Lower lobe of right lung (tissue), 2 donors: ENCODE data around the gene HLA-DRB1. TPM values are rescaled to one million over a fixed set of nuclear protein-coding genes. Genes with fewer than 3 reads are reported as not detected.
"Not testable (repeated sequence)": the region's sequence is repeated elsewhere in the genome, so short reads cannot be mapped to it uniquely, and the experiment has no call there.

ENCODE experiments used
- ATAC-seq, 2 donors: fragments of 200-7000 bp; cut with Tn5 transposase; one replicate each; pipeline ENCODE4 v1.9.1; 2020 to 2022; ENCODE audit warnings: mild to moderate bottlenecking in 2 of 2, moderate library complexity in 2 of 2
- DNase-seq: peaks from one replicate; pipeline ENCODE4 v3.0.0-alpha.2; 2020
- H3K27ac ChIP-seq: fragments of 200-600 bp; one replicate; pipeline ENCODE4 v1.8.0; 2022
- H3K27me3 ChIP-seq: fragments of 200-600 bp; one replicate; pipeline ENCODE4 v1.8.0; 2022; ENCODE audit warnings: low read depth
- H3K36me3 ChIP-seq: fragments of 200-600 bp; one replicate; pipeline ENCODE4 v1.8.0; 2022; ENCODE audit warnings: mild to moderate bottlenecking
- H3K4me1 ChIP-seq: fragments of 200-600 bp; one replicate; pipeline ENCODE4 v1.8.0; 2022
- H3K4me3 ChIP-seq: fragments of 200-600 bp; one replicate; pipeline ENCODE4 v1.8.0; 2022; ENCODE audit warnings: mild to moderate bottlenecking
- H3K9me3 ChIP-seq: fragments of 200-600 bp; one replicate; pipeline ENCODE4 v1.8.0; 2022
- intact Hi-C: fragments of 100-400 bp; cut with DNase I; formaldehyde crosslinking; loops from one replicate; pipeline ENCODE4 v1.11.0; 2022
- total RNA-seq: library from RNA; stranded (reverse); fragmentation: NEBNext Ultra II Directional; extraction: Animal tissue kit (Norgen Biotek cat#: 25700); gene quantifications from one replicate; pipeline ENCODE4 v1.2.1, GENCODE V29; 2021
- TF ChIP-seq, protein P1 (sequence below): fragments of 200-600 bp; IDR thresholded peaks from one replicate; pipeline ENCODE4 v1.8.0; 2022; ENCODE audit warnings: antibody characterized with exemption, mild to moderate bottlenecking
- donor health status: DM: no; HTN: yes; CAD: no; lungs with severe emphysema.

The HLA-DRB1 gene
- total RNA-seq, 1 donor from 2014 or later, result 480 TPM

DNA sequence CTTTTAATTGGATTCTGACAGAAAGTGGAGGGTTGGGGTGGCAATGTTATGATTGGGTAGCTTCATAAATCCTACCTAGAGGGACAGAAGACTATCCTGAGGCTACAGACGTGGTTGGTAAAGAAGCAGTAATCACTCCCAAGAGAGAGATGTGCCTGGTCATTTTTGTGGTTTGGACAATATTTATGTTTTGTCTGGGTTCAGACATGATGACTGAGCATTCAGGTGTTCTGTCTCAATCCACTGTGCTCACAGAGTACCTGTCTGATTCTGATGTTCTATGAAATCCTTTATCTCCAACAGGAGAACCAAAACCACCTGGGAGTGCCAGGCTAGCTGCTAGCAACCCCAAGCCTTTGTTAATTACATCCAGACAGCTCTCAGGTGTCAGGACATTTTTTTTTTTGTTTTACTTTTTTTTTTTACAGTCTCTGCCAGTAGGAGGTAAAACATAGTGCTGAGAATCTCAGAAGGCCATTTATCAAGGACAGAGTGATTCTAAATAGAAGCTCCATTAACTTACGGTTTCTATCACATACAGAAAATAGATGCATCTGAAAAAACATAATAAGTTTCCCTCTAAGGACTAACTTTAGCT, 46.0 kb upstream of the HLA-DRB1 start:
- TF ChIP-seq, protein P1, sequence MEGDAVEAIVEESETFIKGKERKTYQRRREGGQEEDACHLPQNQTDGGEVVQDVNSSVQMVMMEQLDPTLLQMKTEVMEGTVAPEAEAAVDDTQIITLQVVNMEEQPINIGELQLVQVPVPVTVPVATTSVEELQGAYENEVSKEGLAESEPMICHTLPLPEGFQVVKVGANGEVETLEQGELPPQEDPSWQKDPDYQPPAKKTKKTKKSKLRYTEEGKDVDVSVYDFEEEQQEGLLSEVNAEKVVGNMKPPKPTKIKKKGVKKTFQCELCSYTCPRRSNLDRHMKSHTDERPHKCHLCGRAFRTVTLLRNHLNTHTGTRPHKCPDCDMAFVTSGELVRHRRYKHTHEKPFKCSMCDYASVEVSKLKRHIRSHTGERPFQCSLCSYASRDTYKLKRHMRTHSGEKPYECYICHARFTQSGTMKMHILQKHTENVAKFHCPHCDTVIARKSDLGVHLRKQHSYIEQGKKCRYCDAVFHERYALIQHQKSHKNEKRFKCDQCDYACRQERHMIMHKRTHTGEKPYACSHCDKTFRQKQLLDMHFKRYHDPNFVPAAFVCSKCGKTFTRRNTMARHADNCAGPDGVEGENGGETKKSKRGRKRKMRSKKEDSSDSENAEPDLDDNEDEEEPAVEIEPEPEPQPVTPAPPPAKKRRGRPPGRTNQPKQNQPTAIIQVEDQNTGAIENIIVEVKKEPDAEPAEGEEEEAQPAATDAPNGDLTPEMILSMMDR, result no peak
- no peak for ATAC-seq
- intact Hi-C loops, result no loop called here

DNA sequence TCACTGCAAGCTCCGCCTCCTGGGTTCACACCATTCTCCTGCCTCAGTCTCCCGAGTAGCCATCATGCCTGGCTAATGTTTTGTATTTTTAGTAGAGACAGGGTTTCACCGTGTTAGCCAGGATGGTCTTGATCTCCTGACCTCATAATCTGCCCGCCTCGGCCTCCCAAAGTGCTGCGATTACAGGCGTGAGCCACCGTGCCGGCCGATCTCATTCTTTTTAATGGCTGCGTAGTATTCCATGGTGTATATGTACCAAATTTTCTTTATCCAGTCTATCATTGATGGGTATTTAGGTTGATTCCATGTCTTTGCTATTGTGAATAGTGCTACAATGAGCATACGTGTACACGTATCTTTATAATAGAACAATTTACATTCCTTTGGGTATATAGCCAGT, 40.1 kb upstream of the HLA-DRB1 start:
- ATAC-seq, intact Hi-C loops, DNase-seq, H3K4me3 ChIP-seq, H3K9me3 ChIP-seq, H3K36me3 ChIP-seq, H3K27ac ChIP-seq, H3K27me3 ChIP-seq, H3K4me1 ChIP-seq: not testable (repeated sequence)

More for the DNA sequence above, 46.0 kb upstream of the HLA-DRB1 start:
- no peak overlapping the region for H3K4me3 ChIP-seq
- H3K36me3 ChIP-seq, result no peaks in the 10 kb centered on the region
- no peaks in the 10 kb centered on the region for H3K27me3 ChIP-seq
- no peaks in the 10 kb centered on the region for H3K4me1 ChIP-seq
- H3K27ac ChIP-seq, result no peak overlapping the region
- DNase-seq, result no peak
- H3K9me3 ChIP-seq, result no peaks in the 10 kb centered on the region

DNA sequence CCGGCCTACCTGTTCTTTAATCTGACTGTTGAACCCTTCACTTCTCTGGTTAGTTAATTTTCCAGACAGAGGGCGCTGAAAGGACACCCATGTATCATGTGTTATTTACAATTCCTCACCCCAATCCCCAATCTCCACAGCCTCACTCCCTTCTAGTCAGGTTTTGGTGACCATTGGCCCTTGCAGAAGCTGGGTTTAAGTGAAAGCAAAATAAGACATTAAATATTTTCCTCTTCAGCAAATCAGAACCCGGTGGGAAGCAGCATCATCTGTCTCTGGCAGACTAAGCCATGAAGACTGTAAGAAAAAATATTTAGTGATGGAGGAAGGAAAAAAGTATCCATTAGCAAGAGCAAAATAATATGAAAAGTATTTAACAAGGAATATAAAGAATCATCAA, 38.2 kb upstream of the HLA-DRB1 start:
- DNase-seq (peak; percentile 55), ATAC-seq (peak; percentile 78 to 86)
- H3K27ac ChIP-seq, result peak overlapping the region; percentile 79
- H3K27me3 ChIP-seq, result no peaks in the 10 kb centered on the region
- H3K36me3 ChIP-seq, result no peaks in the 10 kb centered on the region
- no peaks in the 10 kb centered on the region for H3K9me3 ChIP-seq
- intact Hi-C loops, result no loop called here
- H3K4me1 ChIP-seq, result peaks cover 8% of the 10 kb centered on the region
- TF ChIP-seq, protein P1, result no peak
- no peak overlapping the region for H3K4me3 ChIP-seq

DNA sequence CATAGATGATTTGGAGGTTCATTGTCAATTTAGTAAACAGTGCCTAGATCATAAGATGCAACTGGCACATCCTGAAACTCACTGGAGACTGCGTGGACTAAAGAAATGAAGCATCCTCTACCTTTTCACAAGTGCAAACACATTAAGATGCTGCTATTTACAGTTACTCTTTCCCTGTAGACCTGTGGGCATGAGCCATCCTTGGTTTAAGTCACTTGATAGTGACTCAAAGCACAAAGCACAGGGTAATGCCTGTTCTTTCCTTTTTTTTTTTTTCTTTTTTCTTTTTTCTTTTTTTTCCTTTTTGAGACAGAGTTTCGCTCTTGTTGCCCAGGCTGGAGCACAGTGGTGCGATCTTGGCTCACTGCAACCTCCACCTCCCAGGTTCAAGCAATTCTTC, 37.6 kb upstream of the HLA-DRB1 start:
- Histone ChIP-seq H3K36me3 (no peaks in the 10 kb centered on the region), H3K4me3 (no peak overlapping the region), H3K9me3 (no peaks in the 10 kb centered on the region), H3K4me1 (peaks cover 8% of the 10 kb centered on the region), H3K27ac (peak overlapping the region; percentile 79), H3K27me3 (no peaks in the 10 kb centered on the region)
- ATAC-seq (no peak), DNase-seq (no peak)
- TF ChIP-seq, protein P1, result no peak
- intact Hi-C loops, result no loop called here

DNA sequence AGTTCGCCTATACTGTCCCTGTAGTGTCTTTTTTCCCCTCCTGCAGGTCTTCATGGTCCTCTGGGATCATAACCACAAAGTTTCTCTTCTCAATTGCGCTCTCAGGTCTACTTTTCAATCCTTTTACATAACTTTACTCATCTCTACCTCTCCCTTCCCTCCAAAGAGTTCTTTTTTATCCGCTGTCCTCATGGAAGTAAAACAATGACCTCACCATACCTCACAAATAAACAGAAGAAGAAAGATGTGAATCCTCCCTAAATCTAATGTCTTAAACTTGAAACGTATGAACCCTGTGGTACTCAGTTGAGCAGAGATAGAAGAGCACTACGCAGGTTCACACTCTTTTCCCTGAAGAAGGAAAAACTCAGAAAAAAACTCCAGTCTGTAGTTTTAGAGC, 35.5 kb upstream of the HLA-DRB1 start:
- Histone ChIP-seq H3K27me3 (no peaks in the 10 kb centered on the region), H3K36me3 (no peaks in the 10 kb centered on the region), H3K4me3 (no peak overlapping the region), H3K4me1 (peaks cover 8% of the 10 kb centered on the region), H3K9me3 (no peaks in the 10 kb centered on the region), H3K27ac (no peak overlapping the region)
- intact Hi-C loops, result no loop called here
- ATAC-seq (no peak), DNase-seq (no peak)
- TF ChIP-seq, protein P1, result no peak

DNA sequence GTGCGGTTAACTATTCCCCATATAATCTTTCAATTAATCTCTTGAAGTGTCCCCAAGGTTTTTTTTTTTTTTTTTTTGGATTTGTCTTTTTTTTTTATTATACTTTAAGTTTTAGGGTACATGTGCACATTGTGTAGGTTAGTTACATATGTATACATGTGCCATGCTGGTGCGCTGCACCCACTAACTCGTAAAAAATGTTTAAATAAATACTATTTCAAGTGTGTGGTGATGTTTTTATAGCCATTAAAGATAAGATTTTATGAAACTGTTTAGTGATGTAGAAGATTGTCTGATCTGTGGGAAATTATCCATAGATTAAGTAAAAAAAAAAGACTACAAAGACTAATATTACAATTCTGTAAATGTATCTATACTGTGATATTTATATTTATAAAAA, 34.9 kb upstream of the HLA-DRB1 start:
- intact Hi-C loops, result no loop called here

More for the DNA sequence above, 34.9 kb upstream of the HLA-DRB1 start:
- H3K4me3 ChIP-seq, result no peak overlapping the region
- DNase-seq (no peak), ATAC-seq (no peak)
- H3K9me3 ChIP-seq, result no peaks in the 10 kb centered on the region
- H3K4me1 ChIP-seq, result peaks cover 8% of the 10 kb centered on the region
- TF ChIP-seq, protein P1, result no peak
- H3K36me3 ChIP-seq, result no peaks in the 10 kb centered on the region
- H3K27ac ChIP-seq, result no peak overlapping the region
- no peaks in the 10 kb centered on the region for H3K27me3 ChIP-seq
